Measurements from ENCODE around the gene MYO7B.
"Not testable (repeated sequence)": the region's sequence is repeated elsewhere in the genome, so short reads cannot be mapped to it uniquely, and the experiment has no call there.

The MYO7B gene

DNA sequence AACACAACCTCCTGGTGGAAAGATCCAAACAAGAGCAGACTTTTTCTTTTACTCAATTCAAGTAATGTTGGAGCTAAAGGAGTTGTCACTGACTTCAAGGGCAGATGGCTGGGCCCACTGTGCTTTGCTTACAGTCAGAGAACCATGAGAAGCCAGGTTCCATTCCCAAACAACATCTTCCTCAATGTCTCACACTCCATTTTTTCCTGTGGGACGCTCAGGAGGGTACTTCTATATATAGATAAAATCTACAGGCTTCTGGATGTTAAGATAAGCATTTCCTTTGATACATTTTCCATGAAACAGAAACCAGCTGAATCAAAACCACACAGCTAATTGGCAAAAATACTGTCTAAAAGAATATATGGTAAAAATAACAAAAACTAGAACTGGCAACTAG is 23.6 kb upstream of the MYO7B start:
- Histone ChIP-seq H3K9ac (ENCODE audit: low read length) (no peak overlapping the region), H3K27me3 (ENCODE audit: control insufficient read depth, insufficient read depth, low read length) (no peaks in the 10 kb centered on the region), H3K27ac (ENCODE audit: low read depth, low read length) (no peak overlapping the region), H3K4me1 (ENCODE audit: control insufficient read depth, insufficient read depth, low read length) (peaks cover 25% of the 10 kb centered on the region), H3K36me3 (ENCODE audit: control insufficient read depth, insufficient read depth, low read length) (peaks cover 8% of the 10 kb centered on the region), H3K4me3 (ENCODE audit: low read length) (no peak overlapping the region)

DNA sequence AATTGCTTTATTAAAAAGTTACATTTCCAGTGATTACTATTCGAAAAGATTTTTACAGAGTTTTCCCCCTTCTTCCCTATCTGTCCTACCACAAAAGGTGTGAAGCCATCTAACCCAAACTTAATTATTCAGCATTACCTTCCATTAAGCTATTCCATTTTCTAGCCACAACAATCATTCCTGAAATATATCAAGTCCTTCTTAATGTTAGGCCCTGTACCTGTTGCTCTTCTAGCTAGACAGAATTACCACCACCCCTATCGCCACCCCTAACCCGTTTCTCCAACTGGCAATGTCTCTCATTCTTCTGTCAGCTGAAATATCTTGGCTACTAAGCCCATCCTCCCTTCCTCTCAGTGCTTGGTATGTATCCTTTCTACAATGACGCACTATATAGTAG is 23.1 kb upstream of the MYO7B start:
- Histone ChIP-seq H3K4me1 (ENCODE audit: control insufficient read depth, insufficient read depth, low read length) (peaks cover 25% of the 10 kb centered on the region), H3K27ac (ENCODE audit: low read depth, low read length) (no peak overlapping the region)

DNA sequence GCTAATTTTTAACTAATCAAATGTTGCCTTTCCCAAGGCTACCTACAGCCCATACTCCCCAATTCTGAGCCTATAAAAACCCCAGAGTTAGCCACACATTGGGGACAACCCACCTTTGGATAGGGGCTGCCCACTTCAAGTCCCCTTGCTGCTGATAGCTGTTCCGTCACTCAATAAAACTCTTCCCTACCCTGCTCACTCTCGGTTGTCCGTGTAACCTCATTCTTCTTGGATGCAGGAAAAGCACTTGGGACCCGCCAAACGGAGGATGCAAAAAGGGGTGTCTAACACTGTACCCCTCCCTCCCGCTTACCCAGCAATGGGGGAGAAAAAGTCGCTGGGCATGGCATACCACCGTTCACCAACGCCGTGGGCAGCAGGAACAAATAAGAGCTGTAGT is 21.4 kb upstream of the MYO7B start:
- Histone ChIP-seq H3K9ac (ENCODE audit: low read length) (no peak overlapping the region), H3K4me3 (ENCODE audit: low read length) (no peak overlapping the region), H3K36me3 (ENCODE audit: control insufficient read depth, insufficient read depth, low read length) (peaks cover 8% of the 10 kb centered on the region)

More for the DNA sequence above, 23.1 kb upstream of the MYO7B start:
- Histone ChIP-seq H3K36me3 (ENCODE audit: control insufficient read depth, insufficient read depth, low read length) (peaks cover 8% of the 10 kb centered on the region), H3K9ac (ENCODE audit: low read length) (no peak overlapping the region), H3K27me3 (ENCODE audit: control insufficient read depth, insufficient read depth, low read length) (no peaks in the 10 kb centered on the region), H3K4me3 (ENCODE audit: low read length) (no peak overlapping the region)

DNA sequence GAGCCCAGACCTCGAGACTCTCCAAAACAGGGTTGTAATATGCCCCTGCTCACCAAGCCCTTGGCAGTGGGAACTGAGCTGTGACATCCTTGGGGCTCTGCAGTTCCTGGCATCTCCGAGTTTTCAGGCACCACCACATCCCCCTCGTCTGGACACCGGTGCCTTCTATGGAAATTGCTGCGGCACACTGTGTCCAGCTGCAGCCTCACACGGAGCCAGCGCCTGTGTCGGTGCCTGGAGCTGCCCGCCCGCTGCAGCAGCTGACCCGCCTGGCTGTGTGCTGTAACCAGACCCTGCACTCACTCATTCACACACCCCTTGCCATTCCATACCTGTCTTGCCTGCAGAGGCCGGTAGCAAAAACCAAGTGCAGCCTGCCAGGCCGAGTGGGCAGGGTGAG is 21.0 kb upstream of the MYO7B start:
- Histone ChIP-seq H3K27me3 (ENCODE audit: control insufficient read depth, insufficient read depth, low read length) (no peaks in the 10 kb centered on the region), H3K27ac (ENCODE audit: low read depth, low read length) (peak overlapping the region; percentile 89), H3K36me3 (ENCODE audit: control insufficient read depth, insufficient read depth, low read length) (peaks cover 8% of the 10 kb centered on the region), H3K9ac (ENCODE audit: low read length) (no peak overlapping the region), H3K4me1 (ENCODE audit: control insufficient read depth, insufficient read depth, low read length) (peaks cover 14% of the 10 kb centered on the region), H3K4me3 (ENCODE audit: low read length) (no peak overlapping the region)

More for the DNA sequence above, 21.4 kb upstream of the MYO7B start:
- H3K27ac ChIP-seq (ENCODE audit: low read depth, low read length): peak overlapping the region; percentile 89
- H3K27me3 ChIP-seq (ENCODE audit: control insufficient read depth, insufficient read depth, low read length): no peaks in the 10 kb centered on the region
- H3K4me1 ChIP-seq (ENCODE audit: control insufficient read depth, insufficient read depth, low read length): peaks cover 14% of the 10 kb centered on the region

DNA sequence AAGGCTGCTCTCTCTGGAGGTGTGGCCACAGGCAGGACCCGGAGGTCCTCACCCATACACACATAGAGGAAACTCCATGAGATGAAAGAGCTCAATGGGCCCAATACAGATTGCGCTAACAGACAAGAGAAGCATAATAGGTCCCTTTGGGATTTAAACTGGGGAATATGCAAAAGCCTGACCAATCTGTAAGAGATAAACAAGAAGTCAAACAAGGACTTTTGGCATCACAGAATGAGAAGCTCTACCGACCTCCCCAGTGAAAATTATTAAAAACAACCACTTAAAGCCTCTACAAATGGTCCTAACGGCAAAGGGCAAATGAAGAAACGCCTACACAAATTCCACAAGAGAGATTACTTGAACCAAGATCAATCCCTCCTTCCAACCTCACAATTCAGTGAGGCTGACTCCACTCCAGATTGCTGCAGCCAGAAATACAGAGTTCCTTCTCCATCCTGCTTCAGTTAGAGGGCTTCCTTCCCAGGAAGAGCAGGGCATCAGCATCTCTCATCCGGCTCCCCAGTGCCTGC is 20.0 kb upstream of the MYO7B start:
- Histone ChIP-seq H3K36me3 (ENCODE audit: control insufficient read depth, insufficient read depth, low read length) (peaks cover 8% of the 10 kb centered on the region), H3K4me1 (ENCODE audit: control insufficient read depth, insufficient read depth, low read length) (peaks cover 14% of the 10 kb centered on the region), H3K4me3 (ENCODE audit: low read length) (peak overlapping the region; percentile 6), H3K9ac (ENCODE audit: low read length) (peak overlapping the region; percentile 53), H3K27ac (ENCODE audit: low read depth, low read length) (peak overlapping the region; percentile 89), H3K27me3 (ENCODE audit: control insufficient read depth, insufficient read depth, low read length) (no peaks in the 10 kb centered on the region)

DNA sequence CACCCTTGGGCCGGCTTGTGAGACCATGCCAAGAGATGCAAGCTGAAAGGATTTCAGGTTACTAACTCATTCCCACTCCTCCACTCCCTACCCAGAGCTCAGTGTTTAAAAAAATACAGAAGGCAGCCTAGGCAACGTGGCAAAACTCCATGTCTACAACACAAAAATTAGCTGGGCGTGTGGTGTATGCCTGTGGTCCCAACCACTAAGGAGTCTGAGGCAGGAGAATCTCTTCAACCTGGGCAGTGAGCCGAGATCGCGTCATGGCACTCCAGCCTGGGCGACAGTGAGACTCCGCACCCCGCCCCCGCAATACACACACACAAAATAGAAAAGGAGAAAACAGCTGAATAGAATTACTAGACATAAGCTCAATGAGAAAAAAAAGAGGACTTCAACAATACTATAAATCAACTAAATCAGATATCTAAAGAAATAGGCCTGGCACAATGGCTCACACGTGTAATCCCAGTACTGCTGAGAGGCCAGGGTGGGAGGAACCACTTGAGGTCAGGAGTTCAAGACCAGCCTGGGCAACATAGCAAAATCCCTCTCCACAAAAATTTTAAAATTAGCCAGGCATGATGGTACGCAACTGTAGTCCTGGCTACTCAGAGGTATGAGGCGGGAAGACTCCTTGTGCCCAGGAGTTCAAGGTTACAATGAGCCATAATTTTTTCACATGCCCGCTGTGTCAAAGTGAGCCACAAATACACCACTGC is 19.3 kb upstream of the MYO7B start:
- Histone ChIP-seq H3K27me3 (ENCODE audit: control insufficient read depth, insufficient read depth, low read length) (no peaks in the 10 kb centered on the region), H3K4me3 (ENCODE audit: low read length) (peak overlapping the region; percentile 6), H3K4me1 (ENCODE audit: control insufficient read depth, insufficient read depth, low read length) (peaks cover 14% of the 10 kb centered on the region), H3K9ac (ENCODE audit: low read length) (peak overlapping the region; percentile 53), H3K27ac (ENCODE audit: low read depth, low read length) (peak overlapping the region; percentile 89), H3K36me3 (ENCODE audit: control insufficient read depth, insufficient read depth, low read length) (peaks cover 8% of the 10 kb centered on the region)

DNA sequence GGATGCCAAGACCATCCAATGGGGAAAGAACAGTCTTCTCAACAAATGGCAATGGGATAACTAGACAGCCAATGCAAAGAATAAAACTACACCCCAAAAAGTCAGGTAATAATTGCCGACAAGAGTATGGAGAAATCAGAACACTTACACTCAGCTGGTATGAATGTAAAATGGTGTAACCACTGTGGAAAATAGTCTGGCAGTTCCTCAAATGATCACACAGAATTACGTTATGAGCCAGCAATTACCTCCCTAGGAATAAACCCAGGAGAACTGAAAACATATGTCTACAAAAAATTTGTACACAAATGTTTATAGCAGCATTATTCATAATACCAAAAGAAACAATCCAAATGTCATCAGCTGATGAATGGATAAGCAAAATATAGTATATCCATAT is 18.0 kb upstream of the MYO7B start:
- no peak overlapping the region for H3K27ac ChIP-seq (ENCODE audit: low read depth, low read length)
- no peaks in the 10 kb centered on the region for H3K27me3 ChIP-seq (ENCODE audit: control insufficient read depth, insufficient read depth, low read length)
- H3K4me1 ChIP-seq (ENCODE audit: control insufficient read depth, insufficient read depth, low read length): peaks cover 14% of the 10 kb centered on the region
- no peak overlapping the region for H3K9ac ChIP-seq (ENCODE audit: low read length)
- peaks cover 10% of the 10 kb centered on the region for H3K36me3 ChIP-seq (ENCODE audit: control insufficient read depth, insufficient read depth, low read length)
- H3K4me3 ChIP-seq (ENCODE audit: low read length): no peak overlapping the region

DNA sequence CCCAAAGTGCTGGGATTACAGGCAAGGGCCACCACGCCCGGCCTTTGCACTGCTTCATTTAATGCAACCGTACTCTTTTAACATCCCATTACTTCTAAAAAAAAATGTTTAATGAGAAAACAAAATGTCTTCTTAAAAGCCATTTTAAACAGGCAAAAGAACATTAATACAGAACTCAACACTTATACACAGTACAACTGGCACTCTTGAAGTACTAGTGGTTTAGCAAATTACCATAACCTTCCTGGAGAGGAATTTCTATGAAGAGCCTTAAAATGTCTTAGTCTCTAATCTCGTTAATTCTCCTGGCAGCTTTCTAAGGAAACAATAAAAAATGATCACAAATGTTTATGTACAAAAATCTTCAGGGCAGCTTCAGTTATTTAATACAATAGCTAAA is 15.1 kb upstream of the MYO7B start:
- H3K4me3 ChIP-seq (ENCODE audit: low read length): no peak overlapping the region
- H3K27ac ChIP-seq (ENCODE audit: low read depth, low read length): no peak overlapping the region
- no peaks in the 10 kb centered on the region for H3K27me3 ChIP-seq (ENCODE audit: control insufficient read depth, insufficient read depth, low read length)
- H3K36me3 ChIP-seq (ENCODE audit: control insufficient read depth, insufficient read depth, low read length): peaks cover 5% of the 10 kb centered on the region
- H3K9ac ChIP-seq (ENCODE audit: low read length): no peak overlapping the region
- peaks cover 9% of the 10 kb centered on the region for H3K4me1 ChIP-seq (ENCODE audit: control insufficient read depth, insufficient read depth, low read length)

DNA sequence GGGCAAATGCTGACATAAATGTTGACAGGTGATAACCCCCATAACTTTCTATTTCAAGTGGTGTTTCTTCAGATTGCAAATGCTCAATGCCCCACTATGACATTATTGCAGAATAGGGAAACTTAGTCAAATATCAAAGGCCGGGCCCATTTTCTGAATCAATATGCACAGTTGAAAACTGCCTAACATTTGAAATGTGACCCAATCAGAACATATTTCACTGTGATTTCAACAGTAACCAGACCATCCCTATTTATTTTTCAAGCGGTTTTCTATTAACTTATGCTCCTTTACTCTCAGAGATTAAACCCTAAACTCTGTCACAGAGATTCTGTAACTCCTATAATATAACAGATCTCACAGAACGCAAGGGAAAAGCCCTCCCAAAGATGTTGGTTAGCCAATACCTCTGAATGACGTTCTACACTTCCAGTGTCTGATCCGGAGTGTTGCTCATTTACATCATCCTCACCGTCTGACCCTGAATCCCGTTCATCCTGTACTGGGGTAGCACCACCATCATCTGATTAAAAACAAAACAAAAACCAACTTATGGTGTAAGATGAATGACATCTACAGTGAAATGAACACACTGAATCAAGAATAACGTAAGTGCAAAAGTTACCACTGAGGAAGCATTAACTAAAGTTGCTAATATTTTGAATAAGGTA is 12.1 kb upstream of the MYO7B start:
- Histone ChIP-seq H3K27me3 (ENCODE audit: control insufficient read depth, insufficient read depth, low read length) (no peaks in the 10 kb centered on the region), H3K9ac (ENCODE audit: low read length) (no peak overlapping the region), H3K36me3 (ENCODE audit: control insufficient read depth, insufficient read depth, low read length) (peaks cover 2% of the 10 kb centered on the region), H3K4me1 (ENCODE audit: control insufficient read depth, insufficient read depth, low read length) (peaks cover 3% of the 10 kb centered on the region), H3K4me3 (ENCODE audit: low read length) (no peak overlapping the region), H3K27ac (ENCODE audit: low read depth, low read length) (no peak overlapping the region)

DNA sequence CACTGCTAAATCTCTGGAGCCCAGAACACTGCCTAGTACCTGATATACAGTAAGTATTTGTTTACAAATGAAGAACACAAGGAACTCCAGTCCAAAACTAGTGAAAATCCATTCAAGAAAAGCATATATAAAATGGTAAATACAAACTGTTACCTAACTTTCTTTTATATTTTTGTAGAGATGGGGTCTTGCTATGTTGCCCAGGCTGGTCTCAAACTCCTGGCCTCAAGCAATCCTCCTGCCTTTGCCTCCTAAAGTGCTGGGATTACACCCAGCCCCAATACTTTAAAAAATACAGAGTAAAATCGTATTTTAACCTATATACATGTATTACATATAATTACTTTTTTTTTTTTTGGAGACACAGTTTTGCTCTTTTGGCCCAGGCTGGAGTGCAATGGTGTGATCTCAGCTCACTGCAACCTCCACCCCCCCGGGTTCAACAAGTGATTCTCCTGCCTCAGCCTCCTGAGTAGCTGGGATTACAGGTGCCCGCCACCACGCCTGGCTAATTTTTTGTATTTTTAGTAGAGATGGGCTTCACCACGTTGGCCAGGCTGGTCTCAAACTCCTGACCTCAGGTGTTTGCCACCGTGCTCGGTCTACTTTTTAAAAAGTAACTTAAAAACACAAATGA is 11.2 kb upstream of the MYO7B start:
- H3K36me3 ChIP-seq (ENCODE audit: control insufficient read depth, insufficient read depth, low read length); H3K27ac ChIP-seq (ENCODE audit: low read depth, low read length); H3K4me1 ChIP-seq (ENCODE audit: control insufficient read depth, insufficient read depth, low read length); H3K4me3 ChIP-seq (ENCODE audit: low read length); H3K9ac ChIP-seq (ENCODE audit: low read length); H3K27me3 ChIP-seq (ENCODE audit: control insufficient read depth, insufficient read depth, low read length): not testable (repeated sequence)

DNA sequence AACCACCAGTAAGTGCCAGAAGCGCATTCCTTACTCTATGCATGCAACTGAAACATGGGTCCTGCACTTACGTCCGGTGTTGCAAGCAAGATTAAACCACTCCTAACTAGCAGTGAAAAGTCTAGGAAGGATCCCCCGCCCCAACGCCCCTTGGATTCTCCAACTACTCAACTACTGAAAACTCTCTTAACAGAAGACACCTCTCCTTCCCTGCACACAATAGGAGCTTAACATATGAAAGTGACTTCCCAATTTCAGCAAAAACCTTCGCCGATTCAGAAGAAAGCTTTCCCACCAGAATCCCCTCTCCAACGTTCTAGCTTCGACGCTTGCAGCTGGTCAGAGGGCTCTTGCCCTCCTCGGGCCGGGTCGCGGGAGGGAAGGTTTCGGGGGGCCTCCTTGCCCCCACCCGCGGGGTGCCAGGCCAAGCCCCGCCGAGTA is 9.8 kb upstream of the MYO7B start:
- Histone ChIP-seq H3K4me3 (ENCODE audit: low read length) (peak overlapping the region; percentile 81), H3K4me1 (ENCODE audit: control insufficient read depth, insufficient read depth, low read length) (peaks cover 3% of the 10 kb centered on the region), H3K36me3 (ENCODE audit: control insufficient read depth, insufficient read depth, low read length) (peaks cover 2% of the 10 kb centered on the region), H3K9ac (ENCODE audit: low read length) (peak overlapping the region; percentile 89), H3K27ac (ENCODE audit: low read depth, low read length) (peak overlapping the region; percentile 95), H3K27me3 (ENCODE audit: control insufficient read depth, insufficient read depth, low read length) (no peaks in the 10 kb centered on the region)

DNA sequence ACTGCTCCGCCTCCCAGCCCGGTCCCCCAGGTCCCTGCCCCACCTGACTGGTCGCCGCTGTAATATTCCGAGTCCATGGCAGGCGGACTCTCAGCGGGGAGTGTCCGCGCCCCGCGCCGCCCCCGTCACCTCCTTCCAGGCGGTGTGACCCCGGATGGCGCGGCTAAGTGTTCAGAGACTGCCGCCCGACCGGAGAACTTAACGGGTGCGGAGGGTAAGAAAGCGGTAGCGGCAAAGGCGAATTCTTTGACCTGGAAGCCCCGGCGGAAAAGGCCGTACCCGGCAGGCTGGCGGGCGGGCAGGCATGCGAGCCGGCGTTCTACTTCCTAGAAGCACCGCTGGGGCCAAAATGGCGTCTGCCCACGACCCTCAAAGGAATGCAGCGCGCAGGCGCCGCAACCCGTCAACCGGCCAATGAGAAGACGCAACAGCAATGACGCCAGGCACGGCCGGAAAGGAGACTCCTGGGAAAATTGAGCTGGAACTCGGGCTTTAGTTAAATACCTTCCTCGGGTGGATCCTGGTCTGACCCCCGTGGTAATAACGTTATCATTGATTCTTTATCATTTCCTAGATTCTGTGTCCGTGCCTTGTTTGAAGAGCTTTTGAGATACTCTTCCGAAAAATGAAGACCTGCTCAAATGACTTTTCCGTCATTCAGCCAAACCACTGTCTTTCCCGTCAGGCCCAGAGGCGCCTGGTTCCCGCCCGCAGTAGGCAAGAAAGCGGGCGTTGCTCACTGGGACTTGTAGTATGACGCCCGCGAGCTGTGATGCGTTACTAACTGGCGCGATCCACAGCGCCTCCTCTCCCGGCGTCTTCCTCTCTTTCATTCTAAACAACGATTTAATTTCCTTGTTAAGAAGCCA is 9.1 kb upstream of the MYO7B start, which contains the start of gene IWS1:
IWS1 (minus strand) TSS at position 358 of the 869 bp plus-strand sequence; CDS start at position 77, 281 bp downstream.
- Histone ChIP-seq H3K4me1 (ENCODE audit: control insufficient read depth, insufficient read depth, low read length) (peaks cover 3% of the 10 kb centered on the region), H3K9ac (ENCODE audit: low read length) (peak within 1 kb of the TSS; percentile 89), H3K4me3 (ENCODE audit: low read length) (peak within 1 kb of the TSS; percentile 81), H3K27ac (ENCODE audit: low read depth, low read length) (peak within 1 kb of the TSS; percentile 95), H3K36me3 (ENCODE audit: control insufficient read depth, insufficient read depth, low read length) (peaks cover 2% of the 10 kb centered on the region), H3K27me3 (ENCODE audit: control insufficient read depth, insufficient read depth, low read length) (no peaks in the 10 kb centered on the region)
